HG02588 (cell line): ENCODE results near the gene PGLYRP4.

Experiments used
- ATAC-seq: cut with Tn5 transposase; IDR thresholded peaks from one replicate; pipeline ENCODE4 v1.9.1; 2021; ENCODE audit warnings: mild to moderate bottlenecking, moderate library complexity; ENCODE audit not compliant: unreplicated experiment

The PGLYRP4 gene

GRCh38 chr1:153348511-153349362, at the start of gene PGLYRP4:
PGLYRP4 (minus strand) TSS chr1:153348841; CDS start chr1:153347932, 909 bp downstream.
- ATAC-seq, result no peak

GRCh38 chr1:153397924-153398651, 49.4 kb upstream of the PGLYRP4 start:
- ATAC-seq, result no peak

- no peak for ATAC-seq
Observed at GRCh38 chr1:153397051-153397923, 48.6 kb upstream of the PGLYRP4 start.

- ATAC-seq, result no peak
Observed at GRCh38 chr1:153396461-153396860, 47.8 kb upstream of the PGLYRP4 start.

- ATAC-seq, result no peak
Observed at GRCh38 chr1:153395776-153396175, 47.1 kb upstream of the PGLYRP4 start.

- no peak for ATAC-seq
Observed at GRCh38 chr1:153395136-153395685, 46.6 kb upstream of the PGLYRP4 start.

- no peak for ATAC-seq
Observed at GRCh38 chr1:153394391-153394790, 45.8 kb upstream of the PGLYRP4 start.

GRCh38 chr1:153393926-153394325, 45.3 kb upstream of the PGLYRP4 start:
- ATAC-seq, result no peak

GRCh38 chr1:153392822-153393221, 44.2 kb upstream of the PGLYRP4 start:
- ATAC-seq, result no peak

- no peak for ATAC-seq
Observed at GRCh38 chr1:153392258-153392657, 43.6 kb upstream of the PGLYRP4 start.

- no peak for ATAC-seq
Observed at GRCh38 chr1:153390938-153391710, 42.5 kb upstream of the PGLYRP4 start, which contains the start of gene S100A8. S100A8 (minus strand) TSS chr1:153391073; CDS start chr1:153390535, 538 bp downstream.

- ATAC-seq, result no peak
Observed at GRCh38 chr1:153389973-153390879, 41.6 kb upstream of the PGLYRP4 start.

- ATAC-seq, result no peak
Observed at GRCh38 chr1:153389401-153389800, 40.8 kb upstream of the PGLYRP4 start.

- ATAC-seq, result no peak
Observed at GRCh38 chr1:153387785-153388184, 39.1 kb upstream of the PGLYRP4 start.

GRCh38 chr1:153387001-153387400, 38.4 kb upstream of the PGLYRP4 start:
- ATAC-seq, result no peak

GRCh38 chr1:153386500-153386901, 37.9 kb upstream of the PGLYRP4 start:
- ATAC-seq, result no peak

- ATAC-seq, result no peak
Observed at GRCh38 chr1:153384958-153385580, 36.4 kb upstream of the PGLYRP4 start.

- ATAC-seq, result no peak
Observed at GRCh38 chr1:153380711-153381110, 32.1 kb upstream of the PGLYRP4 start.
